Activated CD4-positive, alpha-beta T cell treated with anti-CD3 and anti-CD28 coated beads for 24 hours (primary cell): ENCODE results near the gene MAN1B1.
A peak's percentile ranks its signal among the peaks of the same experiment; 100 is the strongest.
"Not testable (repeated sequence)": the region's sequence is repeated elsewhere in the genome, so short reads cannot be mapped to it uniquely, and the experiment has no call there.

Source experiments
- DNase-seq, 2 donors: peaks; one replicate each; pipeline ENCODE4 v3.0.0-alpha.2; 2020; ENCODE audit warnings: low read depth in 2 of 2

Gene MAN1B1

GRCh38 chr9:137110147-137110910 lies 23.5 kb downstream of the MAN1B1 start:
- no peak for DNase-seq

DNA sequence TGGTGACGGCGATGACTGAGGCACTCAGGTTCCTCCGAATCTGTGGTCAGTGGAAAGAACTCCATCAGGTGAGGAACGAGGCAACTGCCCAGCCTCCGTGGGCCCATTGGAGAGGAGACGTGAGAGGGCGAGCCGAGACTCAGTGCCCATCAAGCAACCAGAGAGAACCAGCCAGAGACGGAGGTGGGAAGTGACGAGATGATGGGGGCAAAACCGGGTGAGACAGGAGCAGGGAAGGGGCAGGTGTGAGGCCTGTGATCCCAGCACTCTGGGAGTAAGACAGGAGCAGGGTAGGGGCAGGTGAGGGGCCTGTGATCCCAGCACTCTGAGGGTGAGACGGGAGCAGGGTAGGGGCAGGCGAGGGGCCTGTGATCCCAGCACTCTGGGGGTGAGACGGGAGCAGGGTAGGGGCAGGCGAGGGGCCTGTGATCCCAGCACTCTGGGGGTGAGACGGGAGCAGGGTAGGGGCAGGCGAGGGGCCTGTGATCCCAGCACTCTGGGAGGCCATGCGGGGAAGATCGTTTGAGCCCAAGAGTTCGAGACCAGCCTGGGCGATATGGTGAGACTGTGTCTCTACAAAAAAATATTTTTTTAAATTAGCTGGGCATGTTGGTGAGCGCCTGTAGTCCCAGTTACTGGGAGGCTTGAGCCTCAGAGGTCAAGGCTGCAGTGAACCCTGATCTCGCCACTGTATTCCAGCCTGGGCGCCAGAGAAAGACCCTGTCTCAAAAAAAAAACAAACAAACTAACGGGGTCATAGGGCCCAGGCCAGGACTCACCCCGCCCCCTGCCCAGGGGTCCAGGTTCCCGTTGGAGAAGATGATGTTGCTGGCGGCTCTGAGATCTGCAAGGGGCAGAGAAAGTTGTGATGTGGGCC lies 24.4 kb downstream of the MAN1B1 start:
- DNase-seq, result no peak

DNA sequence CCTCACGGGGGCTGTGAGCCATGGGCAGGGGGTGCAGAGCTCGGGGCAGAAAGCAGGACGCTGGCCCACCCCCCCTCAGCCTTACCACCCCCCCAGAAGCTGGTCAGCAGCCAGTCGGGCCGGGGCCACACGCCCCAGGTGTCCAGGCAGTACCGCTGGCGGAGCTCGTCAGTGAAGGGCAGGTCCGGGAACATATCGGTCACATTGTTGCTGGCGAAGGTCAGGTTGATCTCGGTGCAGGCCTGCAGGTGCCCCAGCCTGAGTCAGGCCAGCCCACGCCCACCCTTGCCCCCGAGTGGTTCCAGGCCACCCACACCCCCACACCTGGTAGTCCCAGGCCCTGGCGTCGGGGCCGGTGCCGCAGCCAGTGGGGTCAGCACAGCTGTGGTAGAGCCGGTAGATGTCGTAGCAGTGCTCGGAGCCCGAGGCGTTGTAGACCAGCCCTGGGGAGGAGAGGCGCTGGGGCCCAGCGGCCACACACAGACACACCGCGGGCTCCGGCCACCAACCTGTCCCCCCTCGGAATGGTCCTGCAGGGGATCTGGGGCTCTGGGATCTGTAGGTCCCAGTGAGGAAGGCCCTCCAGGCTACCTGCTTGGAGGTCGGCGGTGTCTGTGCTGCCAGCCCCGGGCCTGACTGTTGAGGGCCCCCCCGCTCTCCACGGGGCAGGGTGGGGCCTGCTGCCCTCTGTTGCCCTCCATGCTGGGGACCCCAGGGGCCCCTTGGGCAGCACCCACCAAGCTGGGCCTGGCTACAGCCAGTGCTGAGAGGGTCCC lies 25.2 kb downstream of the MAN1B1 start:
- DNase-seq, result no peak

GRCh38 chr9:137112564-137113384 lies 26.0 kb downstream of the MAN1B1 start:
- DNase-seq, result no peak

DNA sequence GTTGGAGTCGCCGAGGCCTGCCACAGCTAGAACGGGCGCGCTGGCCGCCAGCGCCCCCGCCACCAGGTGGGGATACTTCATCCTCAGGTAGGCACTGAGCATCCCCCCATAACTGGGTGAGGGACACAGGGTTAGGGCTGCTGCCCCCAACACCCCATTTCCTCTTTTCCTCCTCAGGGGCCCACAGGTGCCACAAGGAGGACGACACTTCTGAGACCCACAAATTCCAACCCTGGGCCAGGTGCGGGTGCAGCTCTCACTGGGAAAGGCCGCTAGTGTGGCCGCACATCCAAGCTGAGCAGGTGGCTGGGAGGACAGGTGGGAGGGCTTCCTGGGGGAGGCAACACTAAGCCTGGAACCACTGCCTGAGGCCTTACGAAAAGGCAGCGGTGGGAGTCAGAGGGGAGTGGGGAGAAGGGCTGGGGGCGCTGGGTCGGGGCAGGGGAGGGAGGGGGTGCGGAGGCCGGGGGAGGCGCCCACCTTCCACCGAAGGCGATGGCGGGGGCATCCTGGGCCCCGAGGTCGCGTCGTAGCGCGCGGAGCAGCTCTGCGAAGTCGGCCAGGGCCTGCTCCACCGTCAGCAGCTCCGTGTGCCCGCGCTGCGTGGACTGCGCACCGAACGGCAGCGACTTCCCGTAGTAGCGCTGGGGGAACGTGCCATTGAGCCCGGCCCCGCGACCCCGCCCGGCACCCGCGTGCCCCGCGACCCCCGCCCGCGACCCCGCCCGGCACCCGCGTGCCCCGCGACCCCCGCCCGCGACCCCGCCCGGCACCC lies 26.8 kb downstream of the MAN1B1 start:
- no peak for DNase-seq

DNA sequence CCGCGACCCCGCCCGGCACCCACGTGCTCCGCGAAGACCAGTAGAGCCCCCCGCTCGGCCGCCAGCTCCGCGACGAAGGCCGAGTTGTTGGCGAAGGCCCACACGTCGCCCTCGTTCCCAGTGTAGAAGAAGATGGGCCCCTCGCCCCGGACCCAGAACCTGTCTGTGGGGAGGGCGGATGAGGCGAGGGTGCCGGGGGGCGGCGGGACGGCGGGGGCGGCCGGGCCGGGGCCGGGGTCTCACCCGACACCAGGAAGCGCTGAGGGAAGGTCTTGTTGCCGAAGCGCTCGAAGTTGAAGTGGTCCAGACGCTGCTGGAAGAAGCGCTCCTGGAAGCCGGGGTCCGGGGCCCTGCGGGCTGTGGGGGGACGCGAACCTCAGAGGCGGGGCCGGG lies 27.4 kb downstream of the MAN1B1 start:
- DNase-seq, result no peak

DNA sequence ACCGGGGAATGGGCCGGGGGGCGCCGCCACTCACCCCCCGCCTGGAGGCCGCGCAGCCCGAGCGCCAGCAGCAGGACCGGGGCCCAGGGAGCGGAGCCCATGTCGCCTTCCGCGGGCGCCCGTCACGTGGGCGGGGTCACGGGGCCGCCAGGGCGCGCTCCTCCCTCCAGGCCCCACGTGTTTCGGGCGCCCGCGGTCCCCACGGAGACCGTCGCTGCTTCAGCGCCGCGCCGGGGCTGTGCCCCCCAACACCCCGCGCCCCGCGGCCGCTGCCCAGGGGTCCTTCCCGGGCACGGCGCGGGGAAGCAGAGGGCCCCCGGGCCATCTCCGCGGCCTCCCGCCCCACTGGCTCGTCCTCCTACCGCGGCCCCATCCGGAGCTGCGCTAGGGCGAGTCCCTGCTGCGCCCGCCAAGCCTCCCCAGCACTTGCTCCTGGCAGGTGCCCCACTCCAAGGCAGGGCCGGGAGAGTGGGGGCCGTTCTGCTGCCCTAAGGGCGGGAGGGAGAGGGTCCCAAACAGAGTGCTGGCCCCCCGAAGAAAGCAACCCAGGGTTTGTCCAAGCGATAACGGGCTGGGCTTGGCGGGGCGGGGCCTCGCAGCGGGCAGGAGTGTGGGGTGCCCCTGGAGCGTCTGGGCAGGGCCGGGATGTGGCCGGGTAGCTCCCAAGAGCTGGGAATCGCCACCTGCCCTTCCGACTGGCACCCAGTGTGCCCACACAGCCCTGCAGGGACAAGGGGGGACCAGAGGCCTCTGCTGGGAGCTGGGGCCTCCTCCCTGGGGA lies 28.0 kb downstream of the MAN1B1 start, which contains the start of gene DPP7:
Gene DPP7, minus strand, starts transcription at position 121 of the 781 bp plus-strand sequence. Its CDS starts 20 bp downstream, at position 101.
- peak; percentile 64 to 69 for DNase-seq

- no peak for DNase-seq
These were observed 28.7 kb downstream of the MAN1B1 start for GRCh38 chr9:137115394-137116026.

DNA sequence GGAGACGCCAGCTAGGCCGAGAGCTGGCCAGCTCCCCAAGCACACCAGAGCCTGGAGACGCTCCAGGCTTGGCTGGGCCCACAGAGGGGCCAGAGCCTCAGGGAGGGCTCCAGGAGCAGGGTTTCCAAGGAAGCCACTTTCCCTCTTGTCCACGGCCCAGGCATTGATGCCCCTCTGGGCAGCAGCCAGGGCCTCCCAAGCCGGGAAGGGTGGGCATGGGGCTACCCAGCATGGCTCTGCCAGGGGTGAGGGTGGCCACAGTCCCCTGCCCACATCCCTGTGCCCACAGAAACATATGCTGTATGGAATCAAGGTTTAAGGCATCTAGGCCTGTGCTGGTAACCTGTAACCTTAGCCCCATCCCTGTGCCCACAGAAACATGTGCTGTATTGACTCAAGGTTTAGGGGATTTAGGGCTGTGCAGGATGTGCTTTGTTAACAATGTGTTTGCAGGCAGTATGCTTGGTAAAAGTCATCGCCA lies 29.3 kb downstream of the MAN1B1 start:
- DNase-seq, result no peak

GRCh38 chr9:137116728-137117127 lies 29.9 kb downstream of the MAN1B1 start:
- no peak for DNase-seq

GRCh38 chr9:137117269-137117731 lies 30.5 kb downstream of the MAN1B1 start:
- DNase-seq, result no peak

DNA sequence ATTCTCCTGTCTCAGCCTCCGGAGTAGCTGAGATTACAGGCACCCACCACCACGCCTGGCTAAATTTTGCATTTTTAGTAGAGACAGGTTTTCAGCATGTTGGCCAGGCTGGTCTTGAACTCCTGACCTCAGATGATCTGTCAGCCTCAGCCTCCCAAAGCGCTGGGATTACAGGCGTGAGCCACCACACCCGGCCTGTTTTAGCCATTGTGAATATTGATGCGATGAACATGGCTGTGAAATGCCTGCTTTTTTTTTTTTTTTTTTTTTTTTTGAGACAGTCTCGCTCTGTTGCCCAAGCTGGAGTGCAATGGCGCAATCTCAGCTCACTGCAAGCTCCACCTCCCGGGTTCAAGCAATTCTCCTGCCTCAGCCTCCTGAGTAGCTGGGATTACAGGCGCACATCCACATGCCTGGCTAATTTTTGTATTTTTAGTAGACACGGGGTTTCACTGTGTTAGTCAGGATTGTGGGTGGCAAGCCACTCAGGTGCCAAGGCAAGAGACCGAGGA lies 31.4 kb downstream of the MAN1B1 start:
- not testable (repeated sequence) for DNase-seq

- not testable (repeated sequence) for DNase-seq
These were observed 35.4 kb downstream of the MAN1B1 start for GRCh38 chr9:137121927-137122795.

GRCh38 chr9:137122796-137123467 lies 36.1 kb downstream of the MAN1B1 start:
- DNase-seq, result not testable (repeated sequence)

DNA sequence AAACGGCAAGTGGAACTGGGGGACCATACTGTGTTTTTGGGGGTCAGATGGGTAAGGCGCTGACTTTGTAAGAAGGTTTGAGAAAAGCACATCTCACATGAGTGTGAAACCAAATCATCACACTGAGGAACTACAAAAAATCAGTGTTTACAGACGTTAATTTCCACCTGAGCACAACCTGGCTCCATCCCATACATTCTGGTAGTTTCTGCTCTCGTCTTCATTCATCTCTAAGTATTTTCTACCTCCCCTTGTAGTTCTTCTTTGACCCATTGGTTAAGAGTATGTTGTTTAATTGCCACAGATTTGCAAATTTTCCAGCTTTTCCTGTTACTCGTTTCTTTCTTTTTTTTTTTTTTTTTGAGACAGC lies 36.7 kb downstream of the MAN1B1 start:
- no peak for DNase-seq

- not testable (repeated sequence) for DNase-seq
These were observed 37.2 kb downstream of the MAN1B1 start for GRCh38 chr9:137123952-137124462.

- no peak for DNase-seq
These were observed 40.0 kb downstream of the MAN1B1 start for GRCh38 chr9:137126786-137127185.
